Measurements from ENCODE around the gene RAD50.
"Not testable (repeated sequence)": the region's sequence is repeated elsewhere in the genome, so short reads cannot be mapped to it uniquely, and the experiment has no call there.

Gene RAD50

GRCh38 chr5:132677682-132678400 is 121.1 kb downstream of the RAD50 start:
- no peak for DNase-seq

GRCh38 chr5:132678735-132679134 is 122.0 kb downstream of the RAD50 start:
- no peak for DNase-seq

GRCh38 chr5:132679166-132679565 is 122.4 kb downstream of the RAD50 start:
- DNase-seq = no peak

GRCh38 chr5:132679717-132680380 is 123.1 kb downstream of the RAD50 start:
- DNase-seq = no peak

GRCh38 chr5:132680780-132681475 is 124.2 kb downstream of the RAD50 start:
- no peak for DNase-seq

- no peak for DNase-seq
Observed at GRCh38 chr5:132681476-132681831, 124.7 kb downstream of the RAD50 start.

- DNase-seq = no peak
Observed at GRCh38 chr5:132681983-132682382, 125.2 kb downstream of the RAD50 start.

GRCh38 chr5:132684491-132684890 is 127.7 kb downstream of the RAD50 start:
- DNase-seq = no peak

- DNase-seq = no peak
Observed at GRCh38 chr5:132684922-132685720, 128.3 kb downstream of the RAD50 start.

- DNase-seq = no peak
Observed at GRCh38 chr5:132686193-132686592, 129.4 kb downstream of the RAD50 start.

GRCh38 chr5:132687995-132688394 is 131.2 kb downstream of the RAD50 start:
- DNase-seq = no peak

- no peak for DNase-seq
Observed at GRCh38 chr5:132688536-132689339, 132.0 kb downstream of the RAD50 start.

GRCh38 chr5:132689513-132689912 is 132.7 kb downstream of the RAD50 start:
- DNase-seq = no peak

- no peak for DNase-seq
Observed at GRCh38 chr5:132690156-132690555, 133.4 kb downstream of the RAD50 start.

- not testable (repeated sequence) for DNase-seq
Observed at GRCh38 chr5:132691755-132692631, 135.2 kb downstream of the RAD50 start.

GRCh38 chr5:132692632-132692967 is 135.8 kb downstream of the RAD50 start:
- DNase-seq = no peak
